A673 (cell line): ENCODE results near the gene CDKL5. TPM values are rescaled to one million over a fixed set of nuclear protein-coding genes. Genes with fewer than 3 reads are reported as not detected.

Experiments used
- BruUV-seq: library from RNA; stranded (reverse); fragments of 400-500 nt; replicated peaks from 2 replicates; lab custom pipeline; 2021; lab: Mats Ljungman, UMichigan
- CTCF ChIA-PET: fragments of 300-600 bp; sonication (Branson Sonifier 250); formaldehyde crosslinking; loops from one replicate; lab custom pipeline; 2022; ENCODE audit warnings: antibody characterized with exemption; lab: Charles Lee
- POLR2A ChIA-PET: fragments of 300-600 bp; sonication (Branson Sonifier 250); formaldehyde crosslinking; loops from one replicate; lab custom pipeline; 2022; ENCODE audit warnings: antibody characterized with exemption; ENCODE audit not compliant: low non-redundant PET; lab: Charles Lee
- DNase-seq: peaks from one replicate; pipeline ENCODE4 v3.0.0-alpha.2; 2015; ENCODE audit warnings: low spot score
- H3K27ac ChIP-seq: fragments of 200-600 bp; sonication (generic); 2 replicates; pipeline ENCODE4 v1.5.1; 2016; ENCODE audit warnings: mixed run types, low read depth, mild to moderate bottlenecking, mixed read lengths, antibody characterized with exemption, low read length; ENCODE audit not compliant: poor library complexity, severe bottlenecking
- H3K27me3 ChIP-seq: fragments of 200-600 bp; sonication (generic); replicated peaks from 2 replicates; pipeline ENCODE4 v1.6.1; 2017; ENCODE audit warnings: mixed run types, low read depth, mild to moderate bottlenecking, mixed read lengths, antibody characterized with exemption, low read length; ENCODE audit not compliant: insufficient read depth, poor library complexity
- H3K36me3 ChIP-seq: fragments of 200-600 bp; sonication (generic); 2 replicates; pipeline ENCODE4 v1.6.1; 2016; ENCODE audit warnings: mixed run types, mild to moderate bottlenecking, mixed read lengths, antibody characterized with exemption, low read length; ENCODE audit not compliant: insufficient read depth, poor library complexity, severe bottlenecking
- H3K4me1 ChIP-seq: fragments of 200-600 bp; sonication (generic); 2 replicates; pipeline ENCODE4 v1.6.1; 2017; ENCODE audit warnings: mixed run types, mild to moderate bottlenecking, mixed read lengths, antibody characterized with exemption, low read length; ENCODE audit not compliant: insufficient read depth, poor library complexity, severe bottlenecking
- H3K4me3 ChIP-seq: fragments of 200-600 bp; sonication (generic); 2 replicates; pipeline ENCODE4 v1.5.1; 2016; ENCODE audit warnings: low read depth, mixed run types, mild to moderate bottlenecking, mixed read lengths, low read length; ENCODE audit not compliant: poor library complexity, severe bottlenecking
- H3K9me3 ChIP-seq: fragments of 200-600 bp; sonication (generic); 2 replicates; pipeline ENCODE4 v1.6.1; 2016; ENCODE audit warnings: mixed run types, low read depth, mild to moderate bottlenecking, mixed read lengths, antibody characterized with exemption, low read length; ENCODE audit not compliant: poor library complexity, severe bottlenecking
- EZH2 ChIP-seq: fragments of 200-600 bp; sonication (generic); IDR thresholded peaks from 2 replicates; pipeline ENCODE4 v1.6.1; 2017; ENCODE audit warnings: borderline replicate concordance, low read depth, mild to moderate bottlenecking, mixed read lengths, antibody characterized with exemption, low read length; ENCODE audit not compliant: poor library complexity, severe bottlenecking
- intact Hi-C: fragments of 100-400 bp; cut with micrococcal nuclease; formaldehyde crosslinking; loops from one replicate; pipeline ENCODE4 v1.10.0; 2022; ENCODE audit not compliant: unreplicated experiment
- total RNA-seq: library from RNA; stranded (reverse); gene quantifications from 2 replicates; pipeline ENCODE4 v1.2.3, GENCODE V29; 2021
- TF ChIP-seq, protein P1 (sequence below): fragments of 300-800, 200-600 bp; sonication (generic); conservative IDR thresholded peaks from 2 replicates; pipeline ENCODE4 v1.5.1; 2017; ENCODE audit warnings: low read depth, mild to moderate bottlenecking, antibody characterized with exemption, low read length, moderate library complexity, mixed read lengths

CDKL5 gene
- total RNA-seq, 1 experiment from 2014 or later: 7.5 TPM

DNA sequence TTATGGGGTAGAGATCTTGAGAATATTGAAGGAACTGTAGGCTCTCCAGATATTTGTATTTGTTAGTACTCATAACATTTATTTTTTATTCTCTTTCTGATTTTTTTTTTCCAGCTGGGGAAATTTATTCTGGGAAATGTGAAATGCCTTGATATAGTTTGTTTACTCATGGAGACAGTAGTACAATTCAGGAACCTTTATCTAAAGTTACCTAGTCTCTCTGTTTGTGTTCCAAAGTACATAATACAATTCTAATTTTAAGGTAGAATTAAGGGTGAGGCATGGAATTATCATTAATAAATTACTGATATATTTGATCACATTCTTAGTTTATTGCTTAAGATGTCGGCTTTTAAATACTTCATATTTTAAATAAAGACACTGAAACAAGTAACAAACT, 132.5 kb downstream of the CDKL5 start:
- H3K4me3 ChIP-seq: no peak overlapping the region
- no peaks in the 10 kb centered on the region for H3K4me1 ChIP-seq
- H3K36me3 ChIP-seq: no peaks in the 10 kb centered on the region
- peaks cover 9% of the 10 kb centered on the region for H3K27me3 ChIP-seq
- H3K27ac ChIP-seq: no peak overlapping the region
- POLR2A ChIA-PET: no interaction called here
- no peaks in the 10 kb centered on the region for H3K9me3 ChIP-seq
- no TSS peak for BruUV-seq
- DNase-seq: no peak
- CTCF ChIA-PET: no interaction called here
- intact Hi-C loops: no loop called here
- TF ChIP-seq EZH2: no peak
- TF ChIP-seq, protein P1, sequence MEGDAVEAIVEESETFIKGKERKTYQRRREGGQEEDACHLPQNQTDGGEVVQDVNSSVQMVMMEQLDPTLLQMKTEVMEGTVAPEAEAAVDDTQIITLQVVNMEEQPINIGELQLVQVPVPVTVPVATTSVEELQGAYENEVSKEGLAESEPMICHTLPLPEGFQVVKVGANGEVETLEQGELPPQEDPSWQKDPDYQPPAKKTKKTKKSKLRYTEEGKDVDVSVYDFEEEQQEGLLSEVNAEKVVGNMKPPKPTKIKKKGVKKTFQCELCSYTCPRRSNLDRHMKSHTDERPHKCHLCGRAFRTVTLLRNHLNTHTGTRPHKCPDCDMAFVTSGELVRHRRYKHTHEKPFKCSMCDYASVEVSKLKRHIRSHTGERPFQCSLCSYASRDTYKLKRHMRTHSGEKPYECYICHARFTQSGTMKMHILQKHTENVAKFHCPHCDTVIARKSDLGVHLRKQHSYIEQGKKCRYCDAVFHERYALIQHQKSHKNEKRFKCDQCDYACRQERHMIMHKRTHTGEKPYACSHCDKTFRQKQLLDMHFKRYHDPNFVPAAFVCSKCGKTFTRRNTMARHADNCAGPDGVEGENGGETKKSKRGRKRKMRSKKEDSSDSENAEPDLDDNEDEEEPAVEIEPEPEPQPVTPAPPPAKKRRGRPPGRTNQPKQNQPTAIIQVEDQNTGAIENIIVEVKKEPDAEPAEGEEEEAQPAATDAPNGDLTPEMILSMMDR: no peak

DNA sequence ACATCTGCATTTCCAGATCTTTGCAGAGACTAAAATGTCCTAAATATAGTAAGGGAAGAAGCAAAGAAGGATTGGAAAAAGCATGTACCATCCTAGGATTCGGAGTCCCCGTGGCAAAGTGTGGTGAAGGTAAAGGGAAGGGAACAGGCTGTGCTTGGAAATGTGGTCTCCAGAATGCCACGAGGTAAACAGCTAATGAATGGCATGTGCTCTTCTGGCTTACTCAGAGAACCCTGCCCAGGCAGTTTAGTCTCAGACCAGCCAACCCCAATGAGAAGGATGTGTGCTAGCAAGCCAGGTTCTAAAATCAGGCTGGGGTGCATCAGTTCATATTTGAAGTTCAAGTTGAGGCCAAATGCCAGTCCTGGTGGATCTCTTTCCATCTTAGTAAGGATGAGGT, 133.4 kb downstream of the CDKL5 start:
- Histone ChIP-seq H3K27me3 (peaks cover 9% of the 10 kb centered on the region), H3K9me3 (no peaks in the 10 kb centered on the region), H3K4me3 (no peak overlapping the region), H3K27ac (no peak overlapping the region), H3K4me1 (no peaks in the 10 kb centered on the region), H3K36me3 (no peaks in the 10 kb centered on the region)
- no peak for DNase-seq
- intact Hi-C loops: no loop called here
- BruUV-seq: no TSS peak
- POLR2A ChIA-PET: no interaction called here
- CTCF ChIA-PET: no interaction called here
- TF ChIP-seq, protein P1: no peak
- TF ChIP-seq EZH2: no peak

DNA sequence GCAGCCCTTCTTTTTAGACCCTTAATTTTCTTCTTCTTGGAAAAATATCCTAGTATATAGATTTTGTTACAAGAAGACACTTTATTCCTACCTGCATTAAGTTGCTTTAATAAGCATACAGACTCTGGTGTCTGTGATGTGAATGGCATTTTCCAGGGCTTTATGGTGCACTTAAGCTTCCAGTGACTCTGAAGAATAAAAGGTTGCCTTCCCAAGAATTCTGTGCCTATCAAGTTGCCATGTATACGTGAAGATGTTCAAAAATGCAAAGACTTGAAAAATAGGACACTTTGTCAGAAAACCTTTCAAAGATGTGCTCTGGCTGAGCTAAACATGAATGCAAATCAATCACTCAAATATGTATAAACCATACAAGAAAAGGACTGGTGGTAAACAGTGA, 135.6 kb downstream of the CDKL5 start:
- BruUV-seq: no TSS peak
- Histone ChIP-seq H3K27me3 (peaks cover 9% of the 10 kb centered on the region), H3K27ac (no peak overlapping the region), H3K36me3 (no peaks in the 10 kb centered on the region), H3K4me1 (no peaks in the 10 kb centered on the region), H3K4me3 (no peak overlapping the region), H3K9me3 (no peaks in the 10 kb centered on the region)
- DNase-seq: no peak
- TF ChIP-seq, protein P1: no peak
- no peak for TF ChIP-seq EZH2
- ChIA-PET POLR2A (no interaction called here), CTCF (no interaction called here)
- intact Hi-C loops: no loop called here
